ENCODE data around the gene DCAF5. TPM values are rescaled to one million over a fixed set of nuclear protein-coding genes. Genes with fewer than 3 reads are reported as not detected.

Gene DCAF5
- total RNA-seq, 2 donors from 2014 or later: 31.4 to 37.7 TPM

- H3K36me3 Mint-ChIP-seq (ENCODE audit: low read depth): peaks cover 11% of the 10 kb centered on the region
- H3K27ac Mint-ChIP-seq: no peak overlapping the region
- H3K4me1 Mint-ChIP-seq: peaks cover 11% of the 10 kb centered on the region
- H3K27me3 Mint-ChIP-seq: no peaks in the 10 kb centered on the region
- H3K4me3 Mint-ChIP-seq: no peak overlapping the region
- no peaks in the 10 kb centered on the region for H3K9me3 Mint-ChIP-seq
- ATAC-seq (replicated peaks): no peak
These were observed 1.9 kb upstream of the DCAF5 start for GRCh38 chr14:69154779-69155178.

- Mint-ChIP-seq H3K4me1 (peaks cover 17% of the 10 kb centered on the region), H3K4me3 (peak overlapping the region; percentile 90), H3K9me3 (no peaks in the 10 kb centered on the region), H3K27me3 (no peaks in the 10 kb centered on the region), H3K36me3 (ENCODE audit: low read depth) (peaks cover 20% of the 10 kb centered on the region), H3K27ac (peak overlapping the region; percentile 85)
- no peak for ATAC-seq (replicated peaks)
These were observed 953 bp upstream of the DCAF5 start for GRCh38 chr14:69153873-69154270.

- ATAC-seq (replicated peaks): peak; percentile 94
- no peaks in the 10 kb centered on the region for H3K9me3 Mint-ChIP-seq
- no peaks in the 10 kb centered on the region for H3K27me3 Mint-ChIP-seq
- peaks cover 26% of the 10 kb centered on the region for H3K36me3 Mint-ChIP-seq (ENCODE audit: low read depth)
- H3K4me1 Mint-ChIP-seq: peaks cover 22% of the 10 kb centered on the region
- peak overlapping the region; percentile 90 for H3K4me3 Mint-ChIP-seq
- peak overlapping the region; percentile 85 for H3K27ac Mint-ChIP-seq
These were observed 393 bp upstream of the DCAF5 start for GRCh38 chr14:69153152-69153872.

- Mint-ChIP-seq H3K9me3 (no peaks in the 10 kb centered on the region), H3K27me3 (no peaks in the 10 kb centered on the region), H3K4me3 (peak overlapping the region; percentile 90), H3K36me3 (ENCODE audit: low read depth) (peaks cover 36% of the 10 kb centered on the region), H3K4me1 (peaks cover 28% of the 10 kb centered on the region), H3K27ac (peak overlapping the region; percentile 86)
- peak; percentile 20 for ATAC-seq (replicated peaks)
These were observed 578 bp downstream of the DCAF5 start for GRCh38 chr14:69152181-69152901.

GRCh38 chr14:69151458-69152180, 1.3 kb downstream of the DCAF5 start:
- H3K27me3 Mint-ChIP-seq: no peaks in the 10 kb centered on the region
- H3K9me3 Mint-ChIP-seq: no peaks in the 10 kb centered on the region
- H3K4me3 Mint-ChIP-seq: peak overlapping the region; percentile 90
- H3K36me3 Mint-ChIP-seq (ENCODE audit: low read depth): peaks cover 43% of the 10 kb centered on the region
- ATAC-seq (replicated peaks): peak; percentile 67
- peak overlapping the region; percentile 86 for H3K27ac Mint-ChIP-seq
- H3K4me1 Mint-ChIP-seq: peaks cover 29% of the 10 kb centered on the region

GRCh38 chr14:69149461-69150244, 3.3 kb downstream of the DCAF5 start:
- peak overlapping the region; percentile 86 for H3K27ac Mint-ChIP-seq
- peaks cover 53% of the 10 kb centered on the region for H3K36me3 Mint-ChIP-seq (ENCODE audit: low read depth)
- H3K9me3 Mint-ChIP-seq: no peaks in the 10 kb centered on the region
- H3K4me1 Mint-ChIP-seq: peaks cover 36% of the 10 kb centered on the region
- no peaks in the 10 kb centered on the region for H3K27me3 Mint-ChIP-seq
- ATAC-seq (replicated peaks): no peak
- peak overlapping the region; percentile 90 for H3K4me3 Mint-ChIP-seq

- peaks cover 37% of the 10 kb centered on the region for H3K4me1 Mint-ChIP-seq
- no peaks in the 10 kb centered on the region for H3K27me3 Mint-ChIP-seq
- H3K36me3 Mint-ChIP-seq (ENCODE audit: low read depth): peaks cover 46% of the 10 kb centered on the region
- H3K9me3 Mint-ChIP-seq: no peaks in the 10 kb centered on the region
- no peak for ATAC-seq (replicated peaks)
- no peak overlapping the region for H3K27ac Mint-ChIP-seq
- no peak overlapping the region for H3K4me3 Mint-ChIP-seq
These were observed 10.8 kb downstream of the DCAF5 start for GRCh38 chr14:69142101-69142500.

GRCh38 chr14:69141550-69141949, 11.4 kb downstream of the DCAF5 start:
- no peaks in the 10 kb centered on the region for H3K9me3 Mint-ChIP-seq
- no peak overlapping the region for H3K4me3 Mint-ChIP-seq
- ATAC-seq (replicated peaks): no peak
- no peak overlapping the region for H3K27ac Mint-ChIP-seq
- H3K4me1 Mint-ChIP-seq: peaks cover 39% of the 10 kb centered on the region
- H3K36me3 Mint-ChIP-seq (ENCODE audit: low read depth): peaks cover 41% of the 10 kb centered on the region
- H3K27me3 Mint-ChIP-seq: no peaks in the 10 kb centered on the region

- peaks cover 33% of the 10 kb centered on the region for H3K4me1 Mint-ChIP-seq
- no peak for ATAC-seq (replicated peaks)
- no peak overlapping the region for H3K4me3 Mint-ChIP-seq
- no peaks in the 10 kb centered on the region for H3K27me3 Mint-ChIP-seq
- H3K9me3 Mint-ChIP-seq: no peaks in the 10 kb centered on the region
- H3K27ac Mint-ChIP-seq: no peak overlapping the region
- H3K36me3 Mint-ChIP-seq (ENCODE audit: low read depth): peaks cover 39% of the 10 kb centered on the region
These were observed 13.2 kb downstream of the DCAF5 start for GRCh38 chr14:69139743-69140142.

GRCh38 chr14:69137843-69138535, 14.9 kb downstream of the DCAF5 start:
- Mint-ChIP-seq H3K4me3 (no peak overlapping the region), H3K4me1 (peaks cover 42% of the 10 kb centered on the region)

GRCh38 chr14:69137416-69137815, 15.5 kb downstream of the DCAF5 start:
- no peaks in the 10 kb centered on the region for H3K27me3 Mint-ChIP-seq
- peak; percentile 50 for ATAC-seq (replicated peaks)
- H3K4me3 Mint-ChIP-seq: no peak overlapping the region
- H3K27ac Mint-ChIP-seq: no peak overlapping the region
- peaks cover 42% of the 10 kb centered on the region for H3K4me1 Mint-ChIP-seq
- H3K9me3 Mint-ChIP-seq: no peaks in the 10 kb centered on the region
- peaks cover 32% of the 10 kb centered on the region for H3K36me3 Mint-ChIP-seq (ENCODE audit: low read depth)

More at GRCh38 chr14:69137843-69138535, 14.9 kb downstream of the DCAF5 start:
- H3K36me3 Mint-ChIP-seq (ENCODE audit: low read depth): peaks cover 38% of the 10 kb centered on the region
- no peaks in the 10 kb centered on the region for H3K27me3 Mint-ChIP-seq
- H3K9me3 Mint-ChIP-seq: no peaks in the 10 kb centered on the region
- peak overlapping the region; percentile 67 for H3K27ac Mint-ChIP-seq
- peak; percentile 81 for ATAC-seq (replicated peaks)

- Mint-ChIP-seq H3K4me3 (no peak overlapping the region), H3K9me3 (no peaks in the 10 kb centered on the region), H3K27me3 (no peaks in the 10 kb centered on the region), H3K27ac (no peak overlapping the region), H3K4me1 (peaks cover 57% of the 10 kb centered on the region), H3K36me3 (ENCODE audit: low read depth) (peaks cover 31% of the 10 kb centered on the region)
- no peak for ATAC-seq (replicated peaks)
These were observed 17.8 kb downstream of the DCAF5 start for GRCh38 chr14:69135133-69135532.

GRCh38 chr14:69133206-69134125, 19.5 kb downstream of the DCAF5 start:
- H3K27ac Mint-ChIP-seq: peak overlapping the region; percentile 90

More at GRCh38 chr14:69133206-69134125, 19.5 kb downstream of the DCAF5 start:
- peak; percentile 71 for ATAC-seq (replicated peaks)
- H3K4me3 Mint-ChIP-seq: peak overlapping the region; percentile 76
- peaks cover 54% of the 10 kb centered on the region for H3K4me1 Mint-ChIP-seq
- H3K9me3 Mint-ChIP-seq: no peaks in the 10 kb centered on the region
- H3K36me3 Mint-ChIP-seq (ENCODE audit: low read depth): peaks cover 14% of the 10 kb centered on the region
- H3K27me3 Mint-ChIP-seq: no peaks in the 10 kb centered on the region
